ENCODE data around the gene HSPA14. TPM values are rescaled to one million over a fixed set of nuclear protein-coding genes. Genes with fewer than 3 reads are reported as not detected.
"Not testable (repeated sequence)": the region's sequence is repeated elsewhere in the genome, so short reads cannot be mapped to it uniquely, and the experiment has no call there.

Gene HSPA14
- total RNA-seq, 1 donor from 2014 or later: 10.1 TPM

- Mint-ChIP-seq H3K4me3 (ENCODE audit: unreplicated experiment) (no peak overlapping the region), H3K27ac (ENCODE audit: unreplicated experiment) (no peak overlapping the region), H3K4me1 (ENCODE audit: low read depth, unreplicated experiment) (no peaks in the 10 kb centered on the region), H3K9me3 (ENCODE audit: unreplicated experiment) (no peaks in the 10 kb centered on the region), H3K27me3 (ENCODE audit: unreplicated experiment) (no peaks in the 10 kb centered on the region), H3K36me3 (ENCODE audit: unreplicated experiment) (no peaks in the 10 kb centered on the region)
- no peak for DNase-seq
- TF ChIP-seq CTCF (IDR thresholded peaks at IDR 0.05; ENCODE audit: partially characterized antibody, unreplicated experiment): no peak
These were observed 22.7 kb downstream of the HSPA14 start for GRCh38 chr10:14860791-14861190.

- H3K27me3 Mint-ChIP-seq (ENCODE audit: unreplicated experiment); DNase-seq; H3K9me3 Mint-ChIP-seq (ENCODE audit: unreplicated experiment); H3K27ac Mint-ChIP-seq (ENCODE audit: unreplicated experiment); H3K4me3 Mint-ChIP-seq (ENCODE audit: unreplicated experiment); H3K4me1 Mint-ChIP-seq (ENCODE audit: low read depth, unreplicated experiment); H3K36me3 Mint-ChIP-seq (ENCODE audit: unreplicated experiment): not testable (repeated sequence)
These were observed 26.4 kb downstream of the HSPA14 start for GRCh38 chr10:14864466-14864865.

DNA sequence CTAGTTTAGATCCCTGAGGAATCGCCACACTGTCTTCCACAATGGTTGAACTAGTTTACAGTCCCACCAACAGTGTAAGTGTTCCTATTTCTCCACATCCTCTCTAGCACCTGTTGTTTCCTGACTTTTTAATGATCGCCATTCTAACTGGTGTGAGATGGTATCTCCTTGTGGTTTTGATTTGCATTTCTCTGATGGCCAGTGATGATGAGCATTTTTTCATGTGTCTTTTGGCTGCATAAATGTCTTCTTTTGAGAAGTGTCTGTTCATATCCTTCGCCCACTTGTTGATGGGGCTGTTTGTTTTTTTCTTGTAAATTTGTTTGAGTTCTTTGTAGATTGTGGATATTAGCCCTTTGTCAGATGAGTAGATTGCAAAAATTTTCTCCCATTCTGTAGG, 26.8 kb downstream of the HSPA14 start:
- H3K4me1 Mint-ChIP-seq (ENCODE audit: low read depth, unreplicated experiment); H3K27me3 Mint-ChIP-seq (ENCODE audit: unreplicated experiment): not testable (repeated sequence)

DNA sequence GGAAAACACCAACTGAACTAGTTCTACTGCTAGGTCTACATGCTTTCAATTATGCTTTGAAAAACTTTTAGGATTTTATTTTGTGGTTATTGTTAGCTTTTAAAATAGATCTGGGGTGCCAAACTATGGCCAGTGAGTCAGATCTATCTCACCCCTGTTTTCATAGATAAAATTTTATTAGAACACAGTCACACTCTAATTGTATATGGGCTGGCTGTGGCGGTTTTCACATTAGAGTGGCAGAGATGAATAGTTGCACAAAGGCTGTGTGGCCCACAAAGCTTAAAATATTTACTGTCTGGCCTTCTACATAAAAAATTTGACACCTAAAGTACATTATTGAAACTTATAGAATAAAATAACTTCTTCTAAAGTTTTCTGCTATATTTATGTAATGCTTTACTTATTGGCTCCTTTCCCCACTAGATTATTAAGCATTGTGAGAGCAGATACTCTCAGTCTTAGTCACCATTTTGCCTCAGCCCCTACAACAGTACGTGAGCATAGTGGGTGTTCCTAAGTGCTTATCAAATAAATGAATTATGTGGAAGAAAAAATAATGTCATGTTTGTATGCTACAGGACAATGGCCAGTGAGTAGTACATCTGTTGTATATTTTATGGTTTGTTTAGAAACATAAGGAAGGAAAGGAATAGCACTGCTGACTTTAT, 35.1 kb downstream of the HSPA14 start:
- H3K4me3 Mint-ChIP-seq (ENCODE audit: unreplicated experiment): no peak overlapping the region
- DNase-seq: no peak

More for the DNA sequence above, 26.8 kb downstream of the HSPA14 start:
- not testable (repeated sequence) for H3K4me3 Mint-ChIP-seq (ENCODE audit: unreplicated experiment); H3K9me3 Mint-ChIP-seq (ENCODE audit: unreplicated experiment); H3K27ac Mint-ChIP-seq (ENCODE audit: unreplicated experiment); H3K36me3 Mint-ChIP-seq (ENCODE audit: unreplicated experiment); DNase-seq

GRCh38 chr10:14875941-14876340, 37.8 kb downstream of the HSPA14 start:
- TF ChIP-seq CTCF (IDR thresholded peaks at IDR 0.05; ENCODE audit: partially characterized antibody, unreplicated experiment): no peak
- Mint-ChIP-seq H3K9me3 (ENCODE audit: unreplicated experiment) (peaks cover 6% of the 10 kb centered on the region), H3K4me1 (ENCODE audit: low read depth, unreplicated experiment) (peaks cover 22% of the 10 kb centered on the region), H3K27me3 (ENCODE audit: unreplicated experiment) (peaks cover 11% of the 10 kb centered on the region), H3K36me3 (ENCODE audit: unreplicated experiment) (no peaks in the 10 kb centered on the region), H3K27ac (ENCODE audit: unreplicated experiment) (no peak overlapping the region), H3K4me3 (ENCODE audit: unreplicated experiment) (peak overlapping the region; percentile 96)
- DNase-seq: no peak

More for the DNA sequence above, 35.1 kb downstream of the HSPA14 start:
- Mint-ChIP-seq H3K9me3 (ENCODE audit: unreplicated experiment) (peaks cover 2% of the 10 kb centered on the region), H3K36me3 (ENCODE audit: unreplicated experiment) (no peaks in the 10 kb centered on the region), H3K4me1 (ENCODE audit: low read depth, unreplicated experiment) (peaks cover 14% of the 10 kb centered on the region), H3K27me3 (ENCODE audit: unreplicated experiment) (peaks cover 10% of the 10 kb centered on the region), H3K27ac (ENCODE audit: unreplicated experiment) (no peak overlapping the region)
- TF ChIP-seq CTCF (IDR thresholded peaks at IDR 0.05; ENCODE audit: partially characterized antibody, unreplicated experiment): no peak

DNA sequence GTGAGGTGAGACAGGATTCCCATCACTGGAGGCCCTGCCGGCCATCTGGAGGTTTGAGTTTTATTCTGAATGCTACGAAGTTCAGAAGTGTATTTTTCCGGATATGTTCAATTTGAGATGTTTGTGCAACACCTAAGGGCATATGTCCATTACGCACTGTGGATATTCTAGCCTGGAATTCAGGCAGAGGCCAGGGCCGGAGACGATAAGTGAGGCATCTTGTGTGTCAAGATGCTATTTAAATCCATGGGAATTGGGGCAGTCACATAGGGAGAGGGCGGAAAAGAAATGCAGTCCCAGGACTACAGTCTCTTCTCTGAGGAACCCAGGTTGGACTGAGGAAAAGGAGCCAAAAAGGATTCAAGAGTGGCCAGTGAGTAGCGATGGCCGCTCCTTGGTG, 38.7 kb downstream of the HSPA14 start:
- peaks cover 11% of the 10 kb centered on the region for H3K27me3 Mint-ChIP-seq (ENCODE audit: unreplicated experiment)
- H3K27ac Mint-ChIP-seq (ENCODE audit: unreplicated experiment): peak overlapping the region; percentile 84
- TF ChIP-seq CTCF (IDR thresholded peaks at IDR 0.05; ENCODE audit: partially characterized antibody, unreplicated experiment): no peak
- no peak for DNase-seq
- H3K4me1 Mint-ChIP-seq (ENCODE audit: low read depth, unreplicated experiment): peaks cover 22% of the 10 kb centered on the region
- no peaks in the 10 kb centered on the region for H3K36me3 Mint-ChIP-seq (ENCODE audit: unreplicated experiment)
- H3K9me3 Mint-ChIP-seq (ENCODE audit: unreplicated experiment): peaks cover 6% of the 10 kb centered on the region
- H3K4me3 Mint-ChIP-seq (ENCODE audit: unreplicated experiment): peak overlapping the region; percentile 96

Measured in glutamatergic neuron (in vitro differentiated cells).